Parathyroid adenoma (tissue), 2 donors: Measurements from ENCODE around the gene GNG12.

Source experiments
- H2AFZ ChIP-seq: fragments of 300-600 bp; sonication (generic); one replicate; pipeline ENCODE4 v1.7.0; 2017; ENCODE audit warnings: antibody characterized with exemption, mild to moderate bottlenecking
- H3K27ac ChIP-seq: fragments of 300-600 bp; sonication (generic); one replicate; pipeline ENCODE4 v1.7.0; 2017
- H3K27me3 ChIP-seq: fragments of 300-600 bp; sonication (generic); one replicate; pipeline ENCODE4 v1.7.0; 2017; ENCODE audit warnings: low read length; ENCODE audit not compliant: control insufficient read depth, insufficient read depth
- H3K36me3 ChIP-seq: fragments of 300-600 bp; sonication (generic); one replicate; pipeline ENCODE4 v1.7.0; 2017; ENCODE audit warnings: low read length; ENCODE audit not compliant: control insufficient read depth, insufficient read depth
- H3K4me1 ChIP-seq: fragments of 300-600 bp; sonication (generic); one replicate; pipeline ENCODE4 v1.7.0; 2017; ENCODE audit warnings: control low read depth
- H3K4me2 ChIP-seq: fragments of 300-600 bp; sonication (generic); one replicate; pipeline ENCODE4 v1.7.0; 2017; ENCODE audit warnings: low read length
- H3K4me3 ChIP-seq: fragments of 300-600 bp; sonication (generic); one replicate; pipeline ENCODE4 v1.7.0; 2017; ENCODE audit warnings: low read depth, low read length
- H3K79me2 ChIP-seq: fragments of 300-600 bp; sonication (generic); one replicate; pipeline ENCODE4 v1.7.0; 2017; ENCODE audit warnings: control low read depth
- H3K9ac ChIP-seq: fragments of 300-600 bp; sonication (generic); one replicate; pipeline ENCODE4 v1.7.0; 2017; ENCODE audit warnings: mild to moderate bottlenecking
- H3K9me3 ChIP-seq: fragments of 300-600 bp; sonication (generic); one replicate; pipeline ENCODE4 v1.7.0; 2017; ENCODE audit warnings: low read length; ENCODE audit not compliant: control insufficient read depth
- CTCF ChIP-seq: fragments of 300-600 bp; sonication (generic); IDR thresholded peaks from one replicate; pipeline ENCODE4 v1.7.0; 2017; ENCODE audit warnings: antibody characterized with exemption, mild to moderate bottlenecking
- donor health status: primary hyperparathyroidism.

The GNG12 gene

GRCh38 chr1:67704351-67704750, 128.9 kb downstream of the GNG12 start:
- Histone ChIP-seq H3K4me3 (no peak overlapping the region), H3K9me3 (no peaks in the 10 kb centered on the region), H3K9ac (no peak overlapping the region), H2AFZ (no peak overlapping the region), H3K79me2 (no peaks in the 10 kb centered on the region), H3K27ac (no peak overlapping the region), H3K27me3 (no peaks in the 10 kb centered on the region), H3K4me1 (no peaks in the 10 kb centered on the region), H3K36me3 (no peaks in the 10 kb centered on the region), H3K4me2 (no peak overlapping the region)
- TF ChIP-seq CTCF: no peak

GRCh38 chr1:67701876-67702275, 131.4 kb downstream of the GNG12 start:
- TF ChIP-seq CTCF: no peak
- Histone ChIP-seq H3K79me2 (no peaks in the 10 kb centered on the region), H3K27ac (no peak overlapping the region), H3K36me3 (no peaks in the 10 kb centered on the region), H3K9me3 (no peaks in the 10 kb centered on the region), H3K9ac (no peak overlapping the region), H2AFZ (no peak overlapping the region), H3K27me3 (no peaks in the 10 kb centered on the region), H3K4me2 (no peak overlapping the region), H3K4me3 (no peak overlapping the region), H3K4me1 (no peaks in the 10 kb centered on the region)

GRCh38 chr1:67700692-67701410, 132.4 kb downstream of the GNG12 start:
- H3K9ac ChIP-seq: no peak overlapping the region
- H3K9me3 ChIP-seq: no peaks in the 10 kb centered on the region
- H3K4me2 ChIP-seq: no peak overlapping the region
- no peaks in the 10 kb centered on the region for H3K4me1 ChIP-seq
- TF ChIP-seq CTCF: no peak
- H3K79me2 ChIP-seq: no peaks in the 10 kb centered on the region
- H3K27ac ChIP-seq: no peak overlapping the region
- H3K4me3 ChIP-seq: no peak overlapping the region
- no peaks in the 10 kb centered on the region for H3K27me3 ChIP-seq
- no peaks in the 10 kb centered on the region for H3K36me3 ChIP-seq
- no peak overlapping the region for H2AFZ ChIP-seq

GRCh38 chr1:67700220-67700619, 133.0 kb downstream of the GNG12 start:
- Histone ChIP-seq H3K79me2 (no peaks in the 10 kb centered on the region), H3K4me1 (no peaks in the 10 kb centered on the region), H3K36me3 (no peaks in the 10 kb centered on the region)

More at GRCh38 chr1:67700220-67700619, 133.0 kb downstream of the GNG12 start:
- no peak overlapping the region for H3K9ac ChIP-seq
- no peak overlapping the region for H3K4me2 ChIP-seq
- no peak for TF ChIP-seq CTCF
- H2AFZ ChIP-seq: no peak overlapping the region
- H3K27ac ChIP-seq: no peak overlapping the region
- H3K27me3 ChIP-seq: no peaks in the 10 kb centered on the region
- H3K4me3 ChIP-seq: no peak overlapping the region
- H3K9me3 ChIP-seq: no peaks in the 10 kb centered on the region
